ENCODE measurements around the gene FUT6. TPM values are rescaled to one million over a fixed set of nuclear protein-coding genes. Genes with fewer than 3 reads are reported as not detected.
"Not testable (repeated sequence)": the region's sequence is repeated elsewhere in the genome, so short reads cannot be mapped to it uniquely, and the experiment has no call there.

The FUT6 gene
- total RNA-seq, 2 experiments from 2014 or later: not detected

GRCh38 chr19:5789351-5789761, 50.1 kb downstream of the FUT6 start:
- H3K4me3 Mint-ChIP-seq: peak overlapping the region; percentile 46

GRCh38 chr19:5788422-5788821, 51.1 kb downstream of the FUT6 start:
- ChIA-PET CTCF (interaction anchor here (0.8 kb wide), 1 partner anchor 16 kb away, joined by 3 read pairs; the partner anchor contains the start of gene NRTN), POLR2A (interaction anchor here (1.1 kb wide), 1 partner anchor 69 kb away, joined by 3 read pairs; no protein-coding TSS in a partner anchor)
- no peak for DNase-seq
- H3K27ac Mint-ChIP-seq: no peak overlapping the region
- peaks cover 39% of the 10 kb centered on the region for H3K36me3 Mint-ChIP-seq (ENCODE audit: low read depth)
- H3K9me3 Mint-ChIP-seq: no peaks in the 10 kb centered on the region
- H3K4me1 Mint-ChIP-seq: peaks cover 16% of the 10 kb centered on the region
- H3K27me3 Mint-ChIP-seq: no peaks in the 10 kb centered on the region
- H3K4me3 Mint-ChIP-seq: no peak overlapping the region

More at GRCh38 chr19:5789351-5789761, 50.1 kb downstream of the FUT6 start:
- Mint-ChIP-seq H3K4me1 (peaks cover 16% of the 10 kb centered on the region), H3K36me3 (ENCODE audit: low read depth) (peaks cover 34% of the 10 kb centered on the region), H3K27ac (no peak overlapping the region), H3K27me3 (no peaks in the 10 kb centered on the region), H3K9me3 (no peaks in the 10 kb centered on the region)
- ChIA-PET CTCF (no interaction called here), POLR2A (interaction anchor here (1.4 to 2.6 kb wide), 4 partner anchors 9 to 70 kb away, joined by 3 to 17 read pairs (median 9); partner anchors contain the start of genes CATSPERD and LONP1)
- no peak for DNase-seq

- H3K9me3 Mint-ChIP-seq: no peaks in the 10 kb centered on the region
- peaks cover 39% of the 10 kb centered on the region for H3K36me3 Mint-ChIP-seq (ENCODE audit: low read depth)
- H3K4me1 Mint-ChIP-seq: peaks cover 14% of the 10 kb centered on the region
- no peak overlapping the region for H3K4me3 Mint-ChIP-seq
- H3K27ac Mint-ChIP-seq: no peak overlapping the region
- ChIA-PET CTCF (interaction anchor here (0.8 kb wide), 1 partner anchor 17 kb away, joined by 3 read pairs; the partner anchor contains the start of gene NRTN), POLR2A (interaction anchor here (1.1 to 1.4 kb wide), 2 partner anchors 67 to 69 kb away, joined by 3 read pairs; partner anchors contain the start of gene CATSPERD)
- no peaks in the 10 kb centered on the region for H3K27me3 Mint-ChIP-seq
- no peak for DNase-seq
These were observed 51.9 kb downstream of the FUT6 start for GRCh38 chr19:5787409-5788182.

GRCh38 chr19:5786593-5787408, 52.7 kb downstream of the FUT6 start:
- H3K27me3 Mint-ChIP-seq: no peaks in the 10 kb centered on the region
- H3K4me1 Mint-ChIP-seq: peaks cover 14% of the 10 kb centered on the region
- no peak overlapping the region for H3K27ac Mint-ChIP-seq
- ChIA-PET POLR2A (interaction anchor here (1.4 kb wide), 1 partner anchor 66 kb away, joined by 3 read pairs; the partner anchor contains the start of gene CATSPERD), CTCF (no interaction called here)
- DNase-seq: no peak
- H3K36me3 Mint-ChIP-seq (ENCODE audit: low read depth): peaks cover 39% of the 10 kb centered on the region
- no peak overlapping the region for H3K4me3 Mint-ChIP-seq
- no peaks in the 10 kb centered on the region for H3K9me3 Mint-ChIP-seq

GRCh38 chr19:5785423-5785822, 54.1 kb downstream of the FUT6 start:
- H3K27me3 Mint-ChIP-seq: no peaks in the 10 kb centered on the region
- H3K9me3 Mint-ChIP-seq: no peaks in the 10 kb centered on the region
- H3K4me3 Mint-ChIP-seq: no peak overlapping the region
- no peak for DNase-seq
- H3K36me3 Mint-ChIP-seq (ENCODE audit: low read depth): peaks cover 35% of the 10 kb centered on the region
- no peak overlapping the region for H3K27ac Mint-ChIP-seq
- ChIA-PET POLR2A (no interaction called here), CTCF (no interaction called here)
- peaks cover 8% of the 10 kb centered on the region for H3K4me1 Mint-ChIP-seq

- H3K4me1 Mint-ChIP-seq: peaks cover under 1% of the 10 kb centered on the region
- no peak within 1 kb of the TSS for H3K27ac Mint-ChIP-seq
- peaks cover 28% of the 10 kb centered on the region for H3K36me3 Mint-ChIP-seq (ENCODE audit: low read depth)
- no peaks in the 10 kb centered on the region for H3K27me3 Mint-ChIP-seq
- no peaks in the 10 kb centered on the region for H3K9me3 Mint-ChIP-seq
- CTCF ChIA-PET: no interaction called here
- no peak within 1 kb of the TSS for H3K4me3 Mint-ChIP-seq
- no peak for DNase-seq
- POLR2A ChIA-PET: no interaction called here
These were observed 54.8 kb downstream of the FUT6 start, which contains the start of gene PRR22 for GRCh38 chr19:5784581-5785147. Gene PRR22 (minus strand): TSS chr19:5784746. CDS start chr19:5784660, 86 bp downstream.

- no peaks in the 10 kb centered on the region for H3K27me3 Mint-ChIP-seq
- H3K9me3 Mint-ChIP-seq: no peaks in the 10 kb centered on the region
- no peak overlapping the region for H3K4me3 Mint-ChIP-seq
- no peaks in the 10 kb centered on the region for H3K4me1 Mint-ChIP-seq
- no peak overlapping the region for H3K27ac Mint-ChIP-seq
- DNase-seq: no peak
- CTCF ChIA-PET: interaction anchor here (1.8 kb wide), 1 partner anchor 21 kb away, joined by 5 read pairs; no protein-coding TSS in a partner anchor
- POLR2A ChIA-PET: no interaction called here
- peaks cover 22% of the 10 kb centered on the region for H3K36me3 Mint-ChIP-seq (ENCODE audit: low read depth)
These were observed 56.3 kb downstream of the FUT6 start for GRCh38 chr19:5782945-5783919.

- Mint-ChIP-seq H3K4me3 (no peak overlapping the region), H3K36me3 (ENCODE audit: low read depth) (peaks cover 18% of the 10 kb centered on the region), H3K27ac (no peak overlapping the region), H3K4me1 (no peaks in the 10 kb centered on the region), H3K27me3 (no peaks in the 10 kb centered on the region), H3K9me3 (no peaks in the 10 kb centered on the region)
- no peak for DNase-seq
- ChIA-PET POLR2A (no interaction called here), CTCF (interaction anchor here (1.8 kb wide), 1 partner anchor 22 kb away, joined by 5 read pairs; no protein-coding TSS in a partner anchor)
These were observed 57.2 kb downstream of the FUT6 start for GRCh38 chr19:5782322-5782721.

- H3K4me1 Mint-ChIP-seq; H3K27me3 Mint-ChIP-seq; H3K36me3 Mint-ChIP-seq (ENCODE audit: low read depth); H3K4me3 Mint-ChIP-seq; DNase-seq; H3K9me3 Mint-ChIP-seq; H3K27ac Mint-ChIP-seq: not testable (repeated sequence)
- ChIA-PET CTCF (interaction anchor here (0.6 kb wide), 1 partner anchor 325 kb away, joined by 3 read pairs; no protein-coding TSS in a partner anchor), POLR2A (interaction anchor here (0.8 kb wide), 1 partner anchor 9 kb away, joined by 4 read pairs; no protein-coding TSS in a partner anchor)
These were observed 58.6 kb downstream of the FUT6 start for GRCh38 chr19:5780916-5781315.
